Glutamatergic neuron (in vitro differentiated cells): ENCODE results near the gene TBC1D22A. TPM values are rescaled to one million over a fixed set of nuclear protein-coding genes. Genes with fewer than 3 reads are reported as not detected.

Experiments
- DNase-seq: peaks from one replicate; pipeline ENCODE4 v3.0.0; 2022
- H3K27ac Mint-ChIP-seq: one replicate; pipeline ENCODE4 v1.8.0; 2020; ENCODE audit warnings: mild to moderate bottlenecking, mixed read lengths, inconsistent platforms; ENCODE audit not compliant: unreplicated experiment
- H3K27me3 Mint-ChIP-seq: one replicate; pipeline ENCODE4 v1.8.0; 2020; ENCODE audit warnings: mild to moderate bottlenecking, moderate library complexity, mixed read lengths, inconsistent platforms; ENCODE audit not compliant: unreplicated experiment
- H3K36me3 Mint-ChIP-seq: one replicate; pipeline ENCODE4 v1.8.0; 2020; ENCODE audit warnings: mild to moderate bottlenecking, mixed read lengths, inconsistent platforms; ENCODE audit not compliant: unreplicated experiment
- H3K4me1 Mint-ChIP-seq: one replicate; pipeline ENCODE4 v1.8.0; 2020; ENCODE audit warnings: mild to moderate bottlenecking, low read depth, mixed read lengths, inconsistent platforms; ENCODE audit not compliant: unreplicated experiment
- H3K4me3 Mint-ChIP-seq: one replicate; pipeline ENCODE4 v1.8.0; 2020; ENCODE audit warnings: mild to moderate bottlenecking, mixed read lengths, inconsistent platforms; ENCODE audit not compliant: unreplicated experiment
- H3K9me3 Mint-ChIP-seq: one replicate; pipeline ENCODE4 v1.8.0; 2020; ENCODE audit warnings: mild to moderate bottlenecking, moderate library complexity, mixed read lengths, inconsistent platforms; ENCODE audit not compliant: unreplicated experiment
- CTCF ChIP-seq: fragments of 200-600 bp; sonication (generic); IDR thresholded peaks from one replicate; pipeline ENCODE4 v1.5.0; 2021; ENCODE audit not compliant: partially characterized antibody, unreplicated experiment
- total RNA-seq: library from RNA; stranded (reverse); fragmentation: NEBNext Ultra II Directional; extraction: Animal tissue kit (Norgen Biotek cat#: 25700); gene quantifications from one replicate; pipeline ENCODE4 v1.2.1, GENCODE V29; 2021; ENCODE audit not compliant: unreplicated experiment

The TBC1D22A gene
- total RNA-seq, 1 donor from 2014 or later: 23.0 TPM

GRCh38 chr22:46846150-46846831, 83.8 kb downstream of the TBC1D22A start:
- H3K4me1 Mint-ChIP-seq: peaks cover 6% of the 10 kb centered on the region
- no peak for TF ChIP-seq CTCF
- H3K9me3 Mint-ChIP-seq: peaks cover 5% of the 10 kb centered on the region
- peaks cover 5% of the 10 kb centered on the region for H3K27me3 Mint-ChIP-seq
- H3K36me3 Mint-ChIP-seq: peaks cover 15% of the 10 kb centered on the region
- H3K4me3 Mint-ChIP-seq: no peak overlapping the region
- H3K27ac Mint-ChIP-seq: no peak overlapping the region
- DNase-seq: no peak

GRCh38 chr22:46846832-46847355, 84.4 kb downstream of the TBC1D22A start:
- peaks cover 6% of the 10 kb centered on the region for H3K4me1 Mint-ChIP-seq
- DNase-seq: no peak
- TF ChIP-seq CTCF: no peak
- H3K27ac Mint-ChIP-seq: no peak overlapping the region
- H3K36me3 Mint-ChIP-seq: peaks cover 15% of the 10 kb centered on the region
- H3K27me3 Mint-ChIP-seq: peaks cover 5% of the 10 kb centered on the region
- H3K4me3 Mint-ChIP-seq: no peak overlapping the region
- H3K9me3 Mint-ChIP-seq: peaks cover 5% of the 10 kb centered on the region

GRCh38 chr22:46848197-46848596, 85.7 kb downstream of the TBC1D22A start:
- no peak for TF ChIP-seq CTCF
- Mint-ChIP-seq H3K4me1 (peaks cover 6% of the 10 kb centered on the region), H3K27ac (no peak overlapping the region), H3K9me3 (peaks cover 3% of the 10 kb centered on the region), H3K36me3 (peaks cover 16% of the 10 kb centered on the region), H3K4me3 (no peak overlapping the region), H3K27me3 (peaks cover 5% of the 10 kb centered on the region)
- no peak for DNase-seq

- H3K27ac Mint-ChIP-seq: no peak overlapping the region
- H3K4me1 Mint-ChIP-seq: peaks cover 2% of the 10 kb centered on the region
- H3K27me3 Mint-ChIP-seq: peaks cover 4% of the 10 kb centered on the region
- H3K36me3 Mint-ChIP-seq: peaks cover 16% of the 10 kb centered on the region
- no peak for DNase-seq
- no peak overlapping the region for H3K4me3 Mint-ChIP-seq
- no peak for TF ChIP-seq CTCF
- H3K9me3 Mint-ChIP-seq: peaks cover 3% of the 10 kb centered on the region
Measured at GRCh38 chr22:46849101-46849500, 86.7 kb downstream of the TBC1D22A start.

GRCh38 chr22:46849951-46850350, 87.5 kb downstream of the TBC1D22A start:
- H3K4me3 Mint-ChIP-seq: no peak overlapping the region
- H3K36me3 Mint-ChIP-seq: peaks cover 16% of the 10 kb centered on the region
- DNase-seq: no peak
- H3K4me1 Mint-ChIP-seq: no peaks in the 10 kb centered on the region
- no peak for TF ChIP-seq CTCF
- H3K27me3 Mint-ChIP-seq: peaks cover 4% of the 10 kb centered on the region
- peaks cover 3% of the 10 kb centered on the region for H3K9me3 Mint-ChIP-seq
- H3K27ac Mint-ChIP-seq: no peak overlapping the region
